A549 (cell line): ENCODE measurements around the gene RGSL1. TPM values are rescaled to one million over a fixed set of nuclear protein-coding genes. Genes with fewer than 3 reads are reported as not detected.

Experiments
- ATAC-seq, 2 experiments: fragments of 200-7000 bp in 1 of 2; fragments of >200 bp in 1 of 2; cut with Nextera tagmentation in 1 of 2; cut with Tn5 transposase in 1 of 2; 3 replicates each; pipeline versions ENCODE4 v1.8.0 to v1.9.1; 2018 to 2020; ENCODE audit warnings: mild to moderate bottlenecking in 1 of 2, moderate library complexity in 1 of 2
- CTCF ChIA-PET: fragments of 300-600 bp; sonication (Branson Sonifier 250); formaldehyde crosslinking; extraction: SDS; loops from one replicate; lab custom pipeline; 2021; ENCODE audit warnings: antibody characterized with exemption, inconsistent platforms; lab: Yijun Ruan, JAX
- POLR2A ChIA-PET: fragments of 350-600 bp; formaldehyde crosslinking; extraction: SDS; loops from one replicate; lab custom pipeline; 2021; ENCODE audit warnings: antibody characterized with exemption, inconsistent platforms; lab: Yijun Ruan, JAX
- DNase-seq, 2 experiments: peaks; one replicate each; pipeline versions ENCODE4 v3.0.0 to v3.0.0-alpha.2; 2011 to 2016; ENCODE audit warnings: low read depth in 1 of 2, low spot score in 1 of 2
- FAIRE-seq: peaks from 2 replicates; lab custom pipeline; 2011; peaks lifted over from hg19 to GRCh38; lab: Jason Lieb, UNC
- H3K27ac ChIP-seq, 2 experiments: fragments of >200 bp; sonication (Bioruptor Twin); formaldehyde crosslinking; 3 replicates each; pipeline ENCODE4 v1.5.1; 2016 to 2017
- H3K4me1 ChIP-seq: fragments of >200 bp; sonication (Bioruptor Twin); formaldehyde crosslinking; 3 replicates; pipeline ENCODE4 v1.6.1; 2016
- H3K4me2 ChIP-seq: fragments of >200 bp; sonication (Bioruptor Twin); formaldehyde crosslinking; 3 replicates; pipeline ENCODE4 v1.6.1; 2016
- H3K4me3 ChIP-seq: fragments of >200 bp; sonication (Bioruptor Twin); formaldehyde crosslinking; 3 replicates; pipeline ENCODE4 v1.5.1; 2016
- H3K9me3 ChIP-seq: fragments of >200 bp; sonication (Bioruptor Twin); formaldehyde crosslinking; 3 replicates; pipeline ENCODE4 v1.6.1; 2016
- BCL3 ChIP-seq: fragments of >200 bp; sonication (Bioruptor Twin); formaldehyde crosslinking; IDR thresholded peaks from 3 replicates; pipeline ENCODE4 v1.6.1; 2016
- BHLHE40 ChIP-seq: IDR thresholded peaks from 2 replicates; pipeline ENCODE4 v1.6.1; 2012; ENCODE audit warnings: low read depth, low read length, inconsistent platforms
- CBX2 ChIP-seq: fragments of 200-600 bp; sonication (generic); IDR thresholded peaks from 2 replicates; pipeline ENCODE4 v1.6.1; 2016; ENCODE audit warnings: low read depth, mild to moderate bottlenecking, borderline replicate concordance
- CBX8 ChIP-seq: fragments of 200-600 bp; sonication (generic); IDR thresholded peaks from 2 replicates; pipeline ENCODE4 v1.6.1; 2016
- CHD4 ChIP-seq: fragments of 200-600 bp; sonication (generic); IDR thresholded peaks from 2 replicates; pipeline ENCODE4 v1.6.1; 2016; ENCODE audit warnings: antibody characterized with exemption, mild to moderate bottlenecking, borderline replicate concordance
- E2F6 ChIP-seq: IDR thresholded peaks from 2 replicates; pipeline ENCODE4 v1.6.1; 2012; ENCODE audit warnings: low read depth, borderline replicate concordance
- EP300 ChIP-seq, 2 experiments: fragments of >200 bp; sonication (Bioruptor Twin); formaldehyde crosslinking; IDR thresholded peaks; 2 replicates in 1 of 2; 3 replicates in 1 of 2; pipeline ENCODE4 v1.6.1; 2016 to 2017
- ESRRA ChIP-seq: fragments of 150-350 bp; IDR thresholded peaks from 2 replicates; pipeline ENCODE4 v1.6.1; 2014; ENCODE audit warnings: mild to moderate bottlenecking, low read length, borderline replicate concordance
- FOSB ChIP-seq: fragments of 250-450 bp; sonication (Bioruptor Pico); IDR thresholded peaks from 2 replicates; pipeline ENCODE4 v1.5.0; 2020; ENCODE audit warnings: mild to moderate bottlenecking, moderate library complexity
- FOSL2 ChIP-seq, 2 experiments: fragments of 450-650 bp in 1 of 2; fragments of >200 bp in 1 of 2; sonication (Bioruptor Twin) in 1 of 2; formaldehyde crosslinking; IDR thresholded peaks; 2 replicates each; pipeline versions ENCODE4 v1.5.0 to v1.6.1; 2016 to 2020; ENCODE audit warnings: mild to moderate bottlenecking in 1 of 2, moderate library complexity in 1 of 2
- HDAC2 ChIP-seq: fragments of 200-600 bp; sonication (generic); IDR thresholded peaks from 2 replicates; pipeline ENCODE4 v1.6.1; 2016
- HMGXB4 ChIP-seq: fragments of 250-450 bp; sonication (Bioruptor Pico); IDR thresholded peaks from 2 replicates; pipeline ENCODE4 v1.5.0; 2021; ENCODE audit warnings: mild to moderate bottlenecking, moderate library complexity, borderline replicate concordance
- JUN ChIP-seq, 2 experiments: fragments of >200 bp; sonication (Bioruptor Twin); formaldehyde crosslinking; IDR thresholded peaks; 2 replicates in 1 of 2; 3 replicates in 1 of 2; pipeline ENCODE4 v1.6.1; 2016 to 2017
- JUNB ChIP-seq: fragments of >200 bp; sonication (Bioruptor Twin); formaldehyde crosslinking; IDR thresholded peaks from 2 replicates; pipeline ENCODE4 v1.6.1; 2016
- MAFK ChIP-seq: fragments of 450-650 bp; IDR thresholded peaks from 2 replicates; pipeline ENCODE4 v1.6.1; 2014; ENCODE audit not compliant: partially characterized antibody
- MAX ChIP-seq: IDR thresholded peaks from 2 replicates; pipeline ENCODE4 v1.6.1; 2012
- MAZ ChIP-seq: fragments of 150-350 bp; IDR thresholded peaks from 2 replicates; pipeline ENCODE4 v1.6.1; 2014; ENCODE audit warnings: antibody characterized with exemption, low read depth, low read length, borderline replicate concordance
- MYC ChIP-seq: IDR thresholded peaks from 2 replicates; pipeline ENCODE4 v1.6.1; 2012; ENCODE audit warnings: mild to moderate bottlenecking, inconsistent platforms, low read length, improper control_type of control experiment, borderline replicate concordance
- POLR2AphosphoS2 ChIP-seq: conservative IDR thresholded peaks from 2 replicates; pipeline ENCODE4 v1.6.1; 2012; ENCODE audit warnings: low read length, improper control_type of control experiment, inconsistent platforms
- RAD21 ChIP-seq, 2 experiments: fragments of >200 bp in 1 of 2; sonication (Bioruptor Twin) in 1 of 2; formaldehyde crosslinking in 1 of 2; IDR thresholded peaks in 1 of 2; conservative IDR thresholded peaks in 1 of 2; 2 replicates in 1 of 2; 3 replicates in 1 of 2; pipeline ENCODE4 v1.6.1; 2012 to 2018; ENCODE audit warnings: inconsistent platforms in 1 of 2
- RCOR1 ChIP-seq: fragments of 150-350 bp; IDR thresholded peaks from 2 replicates; pipeline ENCODE4 v1.6.1; 2014; ENCODE audit warnings: antibody characterized with exemption, low read length, low read depth
- RNF2 ChIP-seq: fragments of 200-600 bp; sonication (generic); IDR thresholded peaks from 2 replicates; pipeline ENCODE4 v1.6.1; 2016; ENCODE audit warnings: low read depth, mild to moderate bottlenecking, antibody characterized with exemption, moderate library complexity, borderline replicate concordance
- SMC3 ChIP-seq: fragments of >200 bp; sonication (Bioruptor Twin); formaldehyde crosslinking; IDR thresholded peaks from 3 replicates; pipeline ENCODE4 v1.6.1; 2018; ENCODE audit warnings: inconsistent platforms
- SREBF2 ChIP-seq: fragments of 450-650 bp; IDR thresholded peaks from 2 replicates; pipeline ENCODE4 v1.6.1; 2014; ENCODE audit warnings: mild to moderate bottlenecking, moderate library complexity
- TFCP2L1 ChIP-seq: fragments of 250-450 bp; sonication (Bioruptor Pico); IDR thresholded peaks from 2 replicates; pipeline ENCODE4 v1.5.0; 2021; ENCODE audit warnings: mild to moderate bottlenecking
- TP53 ChIP-seq: fragments of 250-450 bp; sonication (Bioruptor Pico); IDR thresholded peaks from 2 replicates; pipeline ENCODE4 v1.5.0; 2021; ENCODE audit warnings: mild to moderate bottlenecking, moderate library complexity
- ZNF302 ChIP-seq: fragments of 250-450 bp; sonication (Bioruptor Pico); IDR thresholded peaks from 2 replicates; pipeline ENCODE4 v1.9.0; 2021; ENCODE audit warnings: inconsistent platforms, mild to moderate bottlenecking, moderate library complexity
- WGBS: methylation state at CpG from one replicate; pipeline ENCODE4 v1.1.6; 2017; ENCODE audit errors: missing lambda C conversion rate; 5-methylcytosine and 5-hydroxymethylcytosine counted together
- polyA plus RNA-seq, 4 experiments: library from polyadenylated mRNA; depleted of rRNA in 3 of 4; stranded (reverse); fragments of >200 nt; fragmentation: RNase III in 1 of 4; extraction: RNeasy Plus Mini Kit Qiagen cat#74134 plus additional on column Dnase treatment in 1 of 4; gene quantifications; 2 replicates in 3 of 4; 3 replicates in 1 of 4; pipeline ENCODE4 v1.2.3, GENCODE V29; 2011 to 2017
- TF ChIP-seq, protein P1 (sequence below): IDR thresholded peaks from 2 replicates; pipeline ENCODE4 v1.6.1; 2012

RGSL1 gene
- polyA plus RNA-seq, 2 of the 4 experiments (the other 2 are of a cell fraction): not detected

GRCh38 chr1:182602935-182603645, 153.1 kb downstream of the RGSL1 start:
- POLR2A ChIA-PET: no interaction called here
- Histone ChIP-seq H3K27ac (no peak overlapping the region), H3K4me1 (peaks cover 8% of the 10 kb centered on the region; the same call in 2 of the 3 replicates), H3K4me2 (no peak overlapping the region; the same call in 2 of the 3 replicates), H3K4me3 (no peak overlapping the region), H3K9me3 (no peaks in the 10 kb centered on the region)
- WGBS: 75% methylated on average over 10 of the region's 10 CpGs
- no peak for FAIRE-seq
- CTCF ChIA-PET: interaction anchor here (0.7 to 14.3 kb wide), 7 partner anchors 8 to 209 kb away, joined by 3 to 415 read pairs (median 3); partner anchors contain the start of gene NPL
- DNase-seq: no peak
- no peak for ATAC-seq
- TF ChIP-seq HDAC2 (no peak), TFCP2L1 (CRISPR knock-in tag) (no peak), FOSB (CRISPR knock-in tag) (no peak), MAFK (no peak), ZNF302 (no peak), HMGXB4 (CRISPR knock-in tag) (no peak), FOSL2 (IDR thresholded peaks at IDR 0.05) (no peak), FOSL2 (CRISPR knock-in tag; IDR thresholded peaks at IDR 0.05) (no peak), MAZ (no peak), CBX2 (no peak), MAX (no peak), EP300 (IDR thresholded peaks at IDR 0.05) (no peak), SMC3 (no peak), JUN (IDR thresholded peaks at IDR 0.05) (no peak), CBX8 (no peak), BCL3 (no peak), SREBF2 (no peak), RAD21 (conservative IDR thresholded peaks at IDR 0.05 in 1 of 2, IDR thresholded peaks at IDR 0.05 in 1 of 2) (no peak), ESRRA (no peak), POLR2AphosphoS2 (no peak), CHD4 (no peak)
- TF ChIP-seq, all 56 proteins: peak for 0

- Histone ChIP-seq H3K9me3 (no peaks in the 10 kb centered on the region), H3K4me3 (peak overlapping the region; percentile 48), H3K4me2 (peak overlapping the region; percentile 93), H3K27ac (peak overlapping the region; percentile 23 to 63; a peak in 3 of 6 replicates), H3K4me1 (peaks cover 8% of the 10 kb centered on the region; the same call in 2 of the 3 replicates)
- DNase-seq (no peak), ATAC-seq (no peak; a peak in 3 of 6 replicates), FAIRE-seq (no peak)
- CTCF ChIA-PET: interaction anchor here (0.9 to 14.3 kb wide), 5 partner anchors 8 to 194 kb away, joined by 3 to 415 read pairs (median 11); partner anchors contain the start of gene NPL
- WGBS: 11% methylated on average over 11 of the region's 12 CpGs
- POLR2A ChIA-PET: interaction anchor here (0.6 kb wide), 1 partner anchor 174 kb away, joined by 4 read pairs; no protein-coding TSS in a partner anchor
- no peak for TF ChIP-seq TP53 (CRISPR knock-in tag)
- no peak for TF ChIP-seq JUN (IDR thresholded peaks at IDR 0.05)
- no peak for TF ChIP-seq HMGXB4 (CRISPR knock-in tag)
- no peak for TF ChIP-seq MAX
- TF ChIP-seq, protein P1, sequence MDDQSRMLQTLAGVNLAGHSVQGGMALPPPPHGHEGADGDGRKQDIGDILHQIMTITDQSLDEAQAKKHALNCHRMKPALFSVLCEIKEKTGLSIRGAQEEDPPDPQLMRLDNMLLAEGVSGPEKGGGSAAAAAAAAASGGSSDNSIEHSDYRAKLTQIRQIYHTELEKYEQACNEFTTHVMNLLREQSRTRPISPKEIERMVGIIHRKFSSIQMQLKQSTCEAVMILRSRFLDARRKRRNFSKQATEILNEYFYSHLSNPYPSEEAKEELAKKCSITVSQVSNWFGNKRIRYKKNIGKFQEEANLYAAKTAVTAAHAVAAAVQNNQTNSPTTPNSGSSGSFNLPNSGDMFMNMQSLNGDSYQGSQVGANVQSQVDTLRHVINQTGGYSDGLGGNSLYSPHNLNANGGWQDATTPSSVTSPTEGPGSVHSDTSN: no peak
- no peak for TF ChIP-seq FOSL2 (IDR thresholded peaks at IDR 0.05)
- no peak for TF ChIP-seq FOSL2 (CRISPR knock-in tag; IDR thresholded peaks at IDR 0.05)
- TF ChIP-seq E2F6: no peak
- no peak for TF ChIP-seq RNF2
- TF ChIP-seq JUNB: no peak
- TF ChIP-seq RCOR1: no peak
- TF ChIP-seq MYC: no peak
- TF ChIP-seq BHLHE40: no peak
Measured at GRCh38 chr1:182603646-182604174, 153.8 kb downstream of the RGSL1 start.
